RWPE2 (cell line): ENCODE results near the gene TRMT10A.
A peak's percentile ranks its signal among the peaks of the same experiment; 100 is the strongest.

Experiments used
- ATAC-seq: fragments of 200-7000 bp; cut with Tn5 transposase; 3 replicates; pipeline ENCODE4 v1.9.1; 2021; ENCODE audit warnings: low read depth
- DNase-seq: peaks from one replicate; pipeline ENCODE4 v3.0.0-alpha.2; 2020; ENCODE audit warnings: low spot score
- H3K27ac ChIP-seq: fragments of 450-650 bp; 2 replicates; pipeline ENCODE4 v1.5.1; 2017; ENCODE audit warnings: mild to moderate bottlenecking; ENCODE audit not compliant: poor library complexity, severe bottlenecking
- H3K27me3 ChIP-seq: fragments of 250-450 bp; sonication (Bioruptor Pico); 2 replicates; pipeline ENCODE4 v1.5.1; 2021; ENCODE audit warnings: mild to moderate bottlenecking, moderate library complexity; ENCODE audit not compliant: insufficient read depth, poor library complexity, severe bottlenecking
- H3K36me3 ChIP-seq: fragments of 250-450 bp; sonication (Bioruptor Pico); 2 replicates; pipeline ENCODE4 v1.5.1; 2020; ENCODE audit warnings: low read depth, mild to moderate bottlenecking, moderate library complexity
- H3K4me1 ChIP-seq: fragments of 250-450 bp; sonication (Bioruptor Pico); 2 replicates; pipeline ENCODE4 v1.5.1; 2021; ENCODE audit warnings: mild to moderate bottlenecking, moderate library complexity; ENCODE audit not compliant: insufficient read depth, poor library complexity, severe bottlenecking
- H3K4me3 ChIP-seq: fragments of 250-450 bp; sonication (Bioruptor Pico); 2 replicates; pipeline ENCODE4 v1.5.1; 2021; ENCODE audit warnings: mild to moderate bottlenecking, moderate library complexity; ENCODE audit not compliant: severe bottlenecking
- H3K9me3 ChIP-seq: fragments of 250-450 bp; sonication (Bioruptor Pico); 2 replicates; pipeline ENCODE4 v1.5.1; 2021; ENCODE audit warnings: mild to moderate bottlenecking, moderate library complexity; ENCODE audit not compliant: severe bottlenecking
- TF ChIP-seq, protein P1 (sequence below): fragments of 450-650 bp; IDR thresholded peaks from one replicate; pipeline ENCODE4 v1.5.1; 2017; ENCODE audit warnings: mild to moderate bottlenecking, moderate library complexity; ENCODE audit not compliant: poor library complexity, severe bottlenecking

The TRMT10A gene

DNA sequence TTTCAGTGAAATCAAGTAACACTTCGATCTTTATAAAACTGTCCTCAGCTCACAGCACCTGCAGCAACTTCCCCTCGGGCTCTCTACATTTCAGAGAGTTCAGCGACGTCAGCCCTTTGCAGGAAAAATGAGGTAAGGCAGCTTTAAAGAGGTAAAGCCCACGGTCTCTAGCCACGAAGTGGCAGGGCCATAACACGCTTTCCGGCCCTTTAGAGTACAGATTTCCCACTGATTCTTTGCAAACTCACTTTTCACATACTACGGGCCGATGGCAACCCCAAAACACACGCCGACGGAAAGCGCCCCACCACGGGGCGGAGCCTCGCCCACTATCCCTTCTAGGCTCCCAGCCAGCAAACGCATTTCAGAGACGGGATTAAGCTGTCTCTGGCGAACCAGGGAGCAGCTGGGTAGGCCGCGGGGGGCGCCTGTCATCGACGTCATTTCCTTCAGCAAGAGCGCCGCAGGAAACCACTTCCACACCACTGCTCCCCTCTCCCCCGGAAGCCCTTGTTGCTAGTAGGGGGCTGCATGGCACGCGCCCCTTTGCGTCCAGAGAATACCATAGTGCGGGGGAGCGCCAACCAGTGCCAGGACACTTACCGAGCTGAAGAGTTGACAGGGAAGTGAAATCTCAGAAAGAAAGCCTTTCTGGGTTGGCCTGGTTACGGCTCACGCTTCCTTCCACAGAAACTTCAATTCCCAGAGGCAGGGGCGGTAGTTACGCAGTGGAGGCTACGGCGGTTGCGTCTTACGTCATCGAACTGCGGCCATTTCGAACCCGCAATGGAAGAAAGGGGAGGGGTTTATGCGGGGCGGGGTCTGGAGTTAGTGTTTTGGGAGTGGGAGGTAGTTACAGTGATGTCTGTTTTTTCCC is at the start of gene TRMT10A:
Gene TRMT10A, minus strand, starts transcription at position 730 of the 877 bp plus-strand sequence. CDS start 4,701 bp downstream, outside the sequence.
- Histone ChIP-seq H3K9me3 (no peaks in the 10 kb centered on the region), H3K27me3 (no peaks in the 10 kb centered on the region), H3K4me3 (peak within 1 kb of the TSS; percentile 74), H3K27ac (peak within 1 kb of the TSS; percentile 76), H3K4me1 (peaks cover 4% of the 10 kb centered on the region), H3K36me3 (no peaks in the 10 kb centered on the region)
- TF ChIP-seq, protein P1, sequence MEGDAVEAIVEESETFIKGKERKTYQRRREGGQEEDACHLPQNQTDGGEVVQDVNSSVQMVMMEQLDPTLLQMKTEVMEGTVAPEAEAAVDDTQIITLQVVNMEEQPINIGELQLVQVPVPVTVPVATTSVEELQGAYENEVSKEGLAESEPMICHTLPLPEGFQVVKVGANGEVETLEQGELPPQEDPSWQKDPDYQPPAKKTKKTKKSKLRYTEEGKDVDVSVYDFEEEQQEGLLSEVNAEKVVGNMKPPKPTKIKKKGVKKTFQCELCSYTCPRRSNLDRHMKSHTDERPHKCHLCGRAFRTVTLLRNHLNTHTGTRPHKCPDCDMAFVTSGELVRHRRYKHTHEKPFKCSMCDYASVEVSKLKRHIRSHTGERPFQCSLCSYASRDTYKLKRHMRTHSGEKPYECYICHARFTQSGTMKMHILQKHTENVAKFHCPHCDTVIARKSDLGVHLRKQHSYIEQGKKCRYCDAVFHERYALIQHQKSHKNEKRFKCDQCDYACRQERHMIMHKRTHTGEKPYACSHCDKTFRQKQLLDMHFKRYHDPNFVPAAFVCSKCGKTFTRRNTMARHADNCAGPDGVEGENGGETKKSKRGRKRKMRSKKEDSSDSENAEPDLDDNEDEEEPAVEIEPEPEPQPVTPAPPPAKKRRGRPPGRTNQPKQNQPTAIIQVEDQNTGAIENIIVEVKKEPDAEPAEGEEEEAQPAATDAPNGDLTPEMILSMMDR, result no peak
- peak; percentile 95 for DNase-seq
- ATAC-seq, result peak; percentile 94

DNA sequence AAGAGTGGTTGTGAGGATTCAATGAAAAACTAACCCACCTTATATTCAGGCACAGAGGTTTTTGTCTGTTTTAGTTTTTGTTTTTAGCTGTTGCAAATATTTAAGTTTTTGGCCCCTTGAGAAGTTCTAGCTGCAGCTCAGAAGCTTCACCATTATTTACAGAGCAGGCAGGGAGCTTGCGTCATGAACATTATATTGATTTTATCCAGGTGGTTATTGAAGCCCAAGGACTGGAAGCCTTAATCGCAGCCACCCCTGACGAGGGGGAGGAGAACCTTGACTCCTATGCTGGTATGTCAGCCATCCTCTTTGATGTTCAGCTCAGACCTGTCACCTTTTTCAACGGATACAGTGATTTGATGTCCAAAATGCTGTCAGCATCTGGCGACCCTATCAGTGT is 48.9 kb upstream of the TRMT10A start:
- Histone ChIP-seq H3K27ac (no peak overlapping the region), H3K27me3 (no peaks in the 10 kb centered on the region), H3K4me3 (no peak overlapping the region), H3K9me3 (no peaks in the 10 kb centered on the region), H3K4me1 (no peaks in the 10 kb centered on the region), H3K36me3 (no peaks in the 10 kb centered on the region)
- TF ChIP-seq, protein P1, result no peak
- DNase-seq (no peak), ATAC-seq (no peak)

DNA sequence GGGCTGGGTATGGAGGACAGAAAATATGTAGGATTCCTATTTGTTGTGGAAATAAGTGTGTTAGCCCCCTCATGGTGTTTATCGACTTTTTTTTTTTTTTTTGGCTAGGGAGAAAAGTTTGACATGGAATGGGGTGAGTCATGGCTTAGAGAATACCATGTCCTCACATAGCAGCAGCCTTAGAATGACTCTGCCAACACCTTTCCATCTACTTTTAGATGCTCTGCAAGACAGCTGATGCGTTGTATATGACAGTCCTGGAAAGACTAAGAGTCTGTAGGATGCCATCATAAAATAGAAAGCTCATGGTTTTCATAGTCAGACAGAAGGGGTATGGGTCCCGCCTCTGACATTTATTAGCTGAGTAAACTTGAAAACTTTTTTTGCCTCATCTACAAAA is 48.4 kb upstream of the TRMT10A start:
- Histone ChIP-seq H3K4me3 (no peak overlapping the region), H3K36me3 (no peaks in the 10 kb centered on the region), H3K27me3 (no peaks in the 10 kb centered on the region), H3K9me3 (no peaks in the 10 kb centered on the region), H3K27ac (no peak overlapping the region), H3K4me1 (no peaks in the 10 kb centered on the region)
- TF ChIP-seq, protein P1, result no peak
- DNase-seq, result no peak
- no peak for ATAC-seq

DNA sequence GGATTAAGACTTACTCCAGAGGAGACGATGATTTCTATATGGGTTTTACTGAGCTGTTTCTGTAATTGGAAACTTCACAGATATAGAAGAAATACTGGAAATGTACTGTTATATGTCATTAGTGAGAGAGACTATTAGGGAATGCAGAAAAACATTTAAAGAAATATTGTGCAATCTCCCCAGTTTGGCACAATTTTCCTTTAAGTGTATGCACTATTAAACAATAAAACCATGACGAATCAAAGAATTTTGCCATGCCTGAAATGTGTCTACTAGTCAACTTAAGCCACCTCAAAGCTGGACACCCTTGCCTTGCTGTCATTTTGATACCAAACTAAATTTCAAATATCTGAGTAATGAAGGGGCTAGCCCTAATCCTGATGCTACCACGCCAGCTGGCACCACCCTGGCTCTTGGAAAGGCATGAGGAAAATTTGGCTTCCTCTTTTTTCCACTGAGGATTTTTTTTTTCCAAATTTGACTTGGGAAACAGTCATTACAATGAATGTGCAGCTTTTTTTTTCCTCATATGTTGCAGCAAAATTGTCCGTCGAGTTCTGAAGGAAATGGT is 46.9 kb upstream of the TRMT10A start:
- no peaks in the 10 kb centered on the region for H3K9me3 ChIP-seq
- H3K27me3 ChIP-seq, result no peaks in the 10 kb centered on the region
- no peak overlapping the region for H3K27ac ChIP-seq
- TF ChIP-seq, protein P1, result no peak
- no peak for ATAC-seq
- H3K4me1 ChIP-seq, result no peaks in the 10 kb centered on the region
- no peak overlapping the region for H3K4me3 ChIP-seq
- no peaks in the 10 kb centered on the region for H3K36me3 ChIP-seq
- no peak for DNase-seq

DNA sequence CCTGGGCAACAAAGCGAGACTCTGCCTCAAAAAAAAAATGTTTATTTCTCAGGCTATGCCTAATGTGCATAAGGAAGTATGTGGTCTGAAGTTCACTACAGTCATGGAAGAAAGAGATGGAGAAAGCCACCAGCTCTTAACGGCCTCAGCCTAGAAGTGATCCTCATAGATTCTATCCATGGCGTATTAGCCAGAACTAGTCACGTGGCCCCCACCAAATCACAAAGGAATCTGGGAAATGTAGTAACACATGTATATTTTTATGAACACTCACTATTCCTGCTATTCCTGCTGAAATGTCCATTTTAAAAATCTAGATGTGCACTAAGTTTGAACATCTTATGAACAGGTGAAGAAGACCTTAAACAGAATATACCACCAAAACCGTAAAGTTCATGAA is 44.6 kb upstream of the TRMT10A start:
- Histone ChIP-seq H3K9me3 (no peaks in the 10 kb centered on the region), H3K4me1 (no peaks in the 10 kb centered on the region), H3K27me3 (no peaks in the 10 kb centered on the region), H3K27ac (no peak overlapping the region), H3K4me3 (no peak overlapping the region), H3K36me3 (no peaks in the 10 kb centered on the region)
- ATAC-seq (no peak), DNase-seq (no peak)
- TF ChIP-seq, protein P1, result no peak
